HepG2 (cell line): ENCODE results near the gene HCK. TPM values are rescaled to one million over a fixed set of nuclear protein-coding genes. Genes with fewer than 3 reads are reported as not detected.
A peak's percentile ranks its signal among the peaks of the same experiment; 100 is the strongest.

Experiments
- CC2D1A ChIP-seq: sonication (generic); formaldehyde crosslinking; IDR thresholded peaks from 2 replicates; pipeline ENCODE4 v1.8.1; 2023; ENCODE audit warnings: mild to moderate bottlenecking, missing genetic modification reagents
- CHCHD3 ChIP-seq: sonication (generic); formaldehyde crosslinking; IDR thresholded peaks from 2 replicates; pipeline ENCODE4 v1.8.0; 2022; ENCODE audit warnings: mild to moderate bottlenecking, missing genetic modification reagents, moderate library complexity
- FLYWCH1 ChIP-seq: sonication (generic); formaldehyde crosslinking; IDR thresholded peaks from 2 replicates; pipeline ENCODE4 v1.8.1; 2023; ENCODE audit warnings: mild to moderate bottlenecking, missing genetic modification reagents
- FOSL2 ChIP-seq: sonication (generic); formaldehyde crosslinking; IDR thresholded peaks from 2 replicates; pipeline ENCODE4 v1.4.0; 2020; ENCODE audit warnings: missing genetic modification reagents
- KLF9 ChIP-seq: IDR thresholded peaks from 2 replicates; pipeline ENCODE4 v1.6.1; 2016; ENCODE audit warnings: low read depth
- NFYB ChIP-seq: sonication (generic); formaldehyde crosslinking; IDR thresholded peaks from 2 replicates; pipeline ENCODE4 v1.4.0; 2020; ENCODE audit warnings: missing genetic modification reagents
- NR2F1 ChIP-seq, 2 experiments: fragments of 450-650 bp in 1 of 2; formaldehyde crosslinking in 1 of 2; IDR thresholded peaks; 2 replicates each; pipeline versions ENCODE4 v1.5.0 to v1.6.1; 2016 to 2020; ENCODE audit warnings: mild to moderate bottlenecking in 1 of 2, missing compliant biosample characterization in 1 of 2, missing genetic modification reagents in 1 of 2, moderate library complexity in 1 of 2
- NR2F2 ChIP-seq: IDR thresholded peaks from 2 replicates; pipeline ENCODE4 v1.6.1; 2012; ENCODE audit warnings: low read depth, inconsistent platforms, borderline replicate concordance
- SCMH1 ChIP-seq: sonication (generic); formaldehyde crosslinking; IDR thresholded peaks from 2 replicates; pipeline ENCODE4 v1.9.0; 2021; ENCODE audit warnings: missing genetic modification reagents, mild to moderate bottlenecking, borderline replicate concordance
- SKI ChIP-seq: fragments of 450-650 bp; IDR thresholded peaks from one replicate; pipeline ENCODE4 v1.6.1; 2018; ENCODE audit warnings: mild to moderate bottlenecking; ENCODE audit not compliant: partially characterized antibody
- SMAD3 ChIP-seq: sonication (generic); formaldehyde crosslinking; IDR thresholded peaks from 2 replicates; pipeline ENCODE4 v1.4.0; 2020; ENCODE audit warnings: missing genetic modification reagents
- ZNF136 ChIP-seq: sonication (generic); formaldehyde crosslinking; IDR thresholded peaks from 2 replicates; pipeline ENCODE4 v1.8.1; 2022; ENCODE audit warnings: low read depth, mild to moderate bottlenecking, moderate library complexity, missing genetic modification reagents
- ZNF646 ChIP-seq: sonication (generic); formaldehyde crosslinking; IDR thresholded peaks from 2 replicates; pipeline ENCODE4 v1.9.0; 2021; ENCODE audit warnings: mild to moderate bottlenecking, missing genetic modification reagents
- ZNF713 ChIP-seq: sonication (generic); formaldehyde crosslinking; IDR thresholded peaks from 2 replicates; pipeline ENCODE4 v1.4.0; 2020; ENCODE audit warnings: mild to moderate bottlenecking, missing genetic modification reagents
- ZNF775 ChIP-seq: sonication (generic); formaldehyde crosslinking; IDR thresholded peaks from 2 replicates; pipeline ENCODE4 v1.4.0; 2020; ENCODE audit warnings: missing genetic modification reagents, mild to moderate bottlenecking, moderate library complexity, borderline replicate concordance
- polyA plus RNA-seq, 8 experiments: library from polyadenylated mRNA; depleted of rRNA in 3 of 8; stranded (reverse) in 7 of 8; unstranded in 1 of 8; fragments of >200 nt; fragmentation: Illumina TruSeq in 4 of 8; extraction: Trizol in 4 of 8; gene quantifications; 2 replicates each; pipeline versions ENCODE4 v1.2.1 to v1.2.3, GENCODE V29; 2011 to 2016; ENCODE audit warnings: low read depth in 4 of 8, missing spikeins in 1 of 8, mixed read lengths in 1 of 8; ENCODE audit not compliant: insufficient read depth in 1 of 8
- total RNA-seq, 5 experiments: library from RNA; depleted of rRNA; stranded (reverse); fragments of >200 nt; fragmentation: Illumina TruSeq; extraction: Trizol; gene quantifications; 2 replicates each; pipeline ENCODE4 v1.2.3, GENCODE V29; 2016; ENCODE audit warnings: low read depth in 1 of 5
- TF ChIP-seq, protein P1 (sequence below): sonication (generic); formaldehyde crosslinking; IDR thresholded peaks from 2 replicates; pipeline ENCODE4 v1.8.1; 2022; ENCODE audit warnings: mild to moderate bottlenecking, missing genetic modification reagents

HCK gene
- total and polyA plus RNA-seq, 2 of the 13 experiments (the other 11 are each of a cell fraction or from before 2014, with no cell fraction given): 0.04 TPM; not detected in 1

DNA sequence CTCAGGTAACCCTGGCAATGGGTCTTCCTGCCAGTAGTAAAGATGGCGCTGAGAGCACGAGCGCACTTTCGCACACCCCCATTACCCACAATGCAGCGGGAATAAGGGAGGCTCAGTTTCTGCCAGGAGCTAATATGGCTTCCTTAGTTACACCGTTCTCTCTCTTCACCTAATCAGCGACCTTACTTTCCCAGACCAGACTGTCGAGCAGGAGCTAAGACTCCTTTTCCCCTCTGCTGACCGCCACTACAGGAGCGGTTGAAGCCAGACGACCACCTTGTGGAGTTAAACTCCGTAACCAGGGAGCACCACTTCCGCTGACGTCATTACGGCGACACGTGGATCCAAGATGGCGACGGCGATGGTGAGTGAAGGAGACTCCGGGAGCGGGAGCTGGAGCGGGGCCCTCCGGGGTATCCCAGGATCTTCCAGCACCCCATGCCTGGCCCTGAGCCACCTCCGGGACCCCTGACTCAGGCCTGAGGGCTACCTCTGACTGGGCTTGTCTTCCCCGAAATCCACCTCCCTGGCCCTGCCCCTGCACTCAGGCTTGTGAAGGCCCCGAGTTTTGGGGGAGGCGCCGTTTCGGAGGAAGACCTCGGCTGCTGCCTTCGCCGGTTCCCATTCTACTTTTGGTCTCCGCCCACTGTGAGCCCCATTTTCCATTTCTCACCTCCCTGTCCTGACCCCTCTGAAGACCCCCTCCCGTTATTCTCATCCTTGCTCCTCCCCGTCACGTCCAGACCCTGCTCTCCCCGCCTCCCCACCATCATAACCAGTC lies 57.5 kb downstream of the HCK start, which contains the start of gene TM9SF4 (continued):
- TF ChIP-seq ZNF136 (CRISPR knock-in tag) (no peak), CC2D1A (no peak), ZNF775 (CRISPR knock-in tag) (peak; percentile 95), SCMH1 (no peak), FOSL2 (CRISPR knock-in tag) (peak; percentile 80), SMAD3 (CRISPR knock-in tag) (peak; percentile 92), SKI (no peak), FLYWCH1 (CRISPR knock-in tag) (peak; percentile 87; the same call in 1 of the 2 replicates), NR2F1 (CRISPR knock-in tag; IDR thresholded peaks at IDR 0.05) (peak in 1 of 2 experiments; percentile 9; a peak in 2 of 4 replicates), CHCHD3 (CRISPR knock-in tag) (no peak; the same call in 1 of the 2 replicates), NR2F2 (peak; percentile 47; the same call in 1 of the 2 replicates), ZNF713 (CRISPR knock-in tag) (peak; percentile 98; the same call in 1 of the 2 replicates), ZNF646 (CRISPR knock-in tag) (no peak), KLF9 (CRISPR knock-in tag) (peak; percentile 95), NFYB (CRISPR knock-in tag) (peak; percentile 55)
- TF ChIP-seq, protein P1, sequence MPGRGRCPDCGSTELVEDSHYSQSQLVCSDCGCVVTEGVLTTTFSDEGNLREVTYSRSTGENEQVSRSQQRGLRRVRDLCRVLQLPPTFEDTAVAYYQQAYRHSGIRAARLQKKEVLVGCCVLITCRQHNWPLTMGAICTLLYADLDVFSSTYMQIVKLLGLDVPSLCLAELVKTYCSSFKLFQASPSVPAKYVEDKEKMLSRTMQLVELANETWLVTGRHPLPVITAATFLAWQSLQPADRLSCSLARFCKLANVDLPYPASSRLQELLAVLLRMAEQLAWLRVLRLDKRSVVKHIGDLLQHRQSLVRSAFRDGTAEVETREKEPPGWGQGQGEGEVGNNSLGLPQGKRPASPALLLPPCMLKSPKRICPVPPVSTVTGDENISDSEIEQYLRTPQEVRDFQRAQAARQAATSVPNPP (CRISPR knock-in tag): no peak
